COR-L47 (cell line): ENCODE results near the gene TSC2.

Source experiments
- DNase-seq: peaks from one replicate; lab custom pipeline; 2025; lab: John Stamatoyannopoulos, UW

The TSC2 gene

DNA sequence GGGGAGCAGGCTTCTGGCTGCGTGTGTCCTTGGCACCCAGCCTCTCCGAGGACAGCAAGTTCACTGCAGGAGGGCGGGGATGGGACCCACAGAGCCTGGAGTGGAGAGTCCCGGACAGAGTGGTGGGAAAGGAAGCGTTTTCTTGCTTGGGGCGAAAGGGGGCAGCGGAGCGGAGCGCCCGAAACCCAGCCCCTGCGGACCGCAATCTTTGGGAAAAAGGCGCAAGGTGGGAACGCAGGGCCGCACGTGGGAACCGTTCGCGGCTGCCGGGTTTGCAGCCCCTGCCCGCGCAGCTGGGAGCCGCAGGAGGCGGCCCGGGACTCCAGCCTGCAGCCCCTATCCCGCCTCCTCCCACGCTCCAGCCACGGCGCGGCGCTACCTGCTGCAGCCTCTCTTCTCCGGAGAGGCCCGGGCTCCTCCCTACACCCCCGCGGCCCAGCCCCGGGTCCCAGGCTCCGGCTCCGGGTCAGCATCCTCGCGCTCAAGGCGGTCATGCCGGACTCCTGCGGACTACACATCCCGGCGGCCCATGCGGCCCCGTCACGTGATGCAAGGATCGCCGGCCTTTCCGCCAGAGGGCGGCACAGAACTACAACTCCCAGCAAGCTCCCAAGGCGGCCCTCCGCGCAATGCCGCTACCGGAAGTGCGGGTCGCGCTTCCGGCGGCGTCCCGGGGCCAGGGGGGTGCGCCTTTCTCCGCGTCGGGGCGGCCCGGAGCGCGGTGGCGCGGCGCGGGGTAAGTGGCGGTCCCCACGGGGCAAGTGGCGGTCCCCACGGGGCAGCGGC is at the start of gene TSC2, which contains the start of gene NTHL1:
TSS of gene TSC2 (plus strand) at position 656 of the 786 bp plus-strand sequence. CDS start 631 bp downstream, outside the sequence.
TSS of gene NTHL1 (minus strand) at position 505 of the 786 bp plus-strand sequence. CDS start at position 494, 11 bp downstream.
- peak; percentile 93 for DNase-seq

DNA sequence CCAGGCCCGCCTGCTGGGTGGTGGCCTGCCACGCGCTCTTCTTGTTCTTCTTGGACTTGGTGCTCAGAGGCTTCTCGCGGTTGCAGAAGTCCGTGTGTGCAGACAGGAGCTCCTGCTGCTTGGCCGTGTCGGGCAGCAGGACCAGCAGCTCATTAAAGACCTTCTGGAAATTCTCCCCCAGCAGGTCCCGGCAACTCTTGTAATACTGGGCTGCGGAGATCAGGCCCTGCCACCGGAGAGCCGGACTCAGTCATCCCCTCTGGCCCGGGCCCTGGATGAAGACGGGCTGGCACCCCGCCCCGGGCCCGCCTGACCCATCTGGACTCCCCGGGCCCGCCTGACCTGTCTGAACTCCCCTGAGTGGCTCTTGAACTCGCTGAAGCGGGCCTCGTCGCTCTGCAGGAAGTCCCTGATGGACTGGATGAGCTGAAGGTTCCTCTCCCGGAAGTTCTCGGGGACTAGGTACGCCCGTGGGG is 49.4 kb upstream of the TSC2 start:
- no peak for DNase-seq

DNA sequence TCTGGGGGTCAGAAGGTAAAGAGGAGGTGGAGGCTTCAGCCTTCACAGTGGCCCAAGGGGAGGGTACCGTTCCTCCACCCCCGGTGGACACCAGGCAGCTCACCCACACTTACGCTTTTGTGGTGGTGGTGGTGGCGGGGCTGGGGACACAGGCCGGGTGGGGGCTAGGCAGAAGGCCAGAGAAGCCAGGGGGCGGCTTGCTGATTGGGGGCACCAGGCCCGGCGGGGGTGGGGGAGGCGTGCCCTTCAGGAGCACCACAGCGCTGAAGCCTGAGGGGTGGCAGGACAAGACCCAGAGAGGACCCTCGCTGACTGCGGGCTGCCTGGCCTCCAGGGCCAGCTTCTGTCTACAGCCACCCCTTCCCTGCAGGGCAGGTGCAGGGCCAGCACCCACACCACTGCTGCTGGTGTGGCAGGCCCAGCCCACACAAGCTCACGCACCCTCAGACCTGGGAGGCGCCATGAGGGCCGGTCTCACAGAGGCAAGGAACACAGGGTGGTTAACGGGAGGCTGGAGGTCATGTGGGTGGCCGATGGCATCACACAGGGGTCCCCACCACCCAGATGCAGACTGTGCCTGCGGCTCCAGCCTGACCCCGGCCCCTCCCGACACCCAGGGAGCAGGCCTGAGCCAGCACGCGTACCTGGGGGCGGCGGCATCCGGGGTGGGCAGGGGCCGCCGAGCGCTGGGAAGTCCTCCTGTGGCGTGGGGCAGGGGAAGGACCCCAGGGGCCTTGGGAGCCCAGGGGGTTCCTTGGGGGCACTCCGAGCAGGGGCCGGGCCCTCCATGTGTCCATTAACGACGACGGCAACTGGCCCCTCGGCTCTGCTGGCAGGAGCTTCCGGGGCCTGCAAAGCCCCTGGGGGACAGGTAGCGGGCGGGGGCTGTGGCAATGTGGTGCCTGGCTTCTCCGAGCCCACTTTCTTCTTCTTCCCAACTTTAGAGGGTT is 48.7 kb upstream of the TSC2 start:
- no peak for DNase-seq

DNA sequence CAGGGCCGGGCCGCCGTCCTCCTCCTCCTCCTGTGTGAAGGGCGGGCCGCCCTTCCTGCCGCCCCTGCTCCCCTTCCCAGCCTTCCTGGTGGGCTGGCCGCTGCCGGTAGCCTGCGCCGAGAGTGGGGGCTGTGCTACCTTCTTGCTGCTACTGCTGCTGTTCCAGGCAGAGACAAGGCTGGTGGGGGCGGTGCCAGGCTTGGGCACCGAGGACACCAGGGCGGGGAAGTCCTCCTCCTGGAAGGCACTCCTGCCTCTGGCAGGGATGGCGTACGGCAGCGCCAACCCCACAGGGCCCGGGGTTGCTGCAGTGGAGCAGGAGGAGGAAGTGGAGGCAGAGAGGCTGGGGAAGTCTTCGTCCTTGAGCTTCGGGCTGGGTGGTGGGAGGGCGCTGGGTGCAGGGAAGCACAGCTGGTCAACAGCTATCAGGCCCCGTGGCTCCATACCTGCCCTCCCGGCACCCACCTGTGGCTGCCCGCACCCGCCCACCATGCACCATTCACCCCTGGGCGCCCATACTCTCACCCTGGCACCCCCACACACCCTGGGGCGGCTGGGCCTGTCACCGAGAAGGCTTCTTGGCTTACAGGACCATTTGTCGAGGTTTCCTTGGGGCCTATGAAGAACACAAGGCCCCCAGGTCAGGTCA is 47.8 kb upstream of the TSC2 start:
- DNase-seq: no peak

DNA sequence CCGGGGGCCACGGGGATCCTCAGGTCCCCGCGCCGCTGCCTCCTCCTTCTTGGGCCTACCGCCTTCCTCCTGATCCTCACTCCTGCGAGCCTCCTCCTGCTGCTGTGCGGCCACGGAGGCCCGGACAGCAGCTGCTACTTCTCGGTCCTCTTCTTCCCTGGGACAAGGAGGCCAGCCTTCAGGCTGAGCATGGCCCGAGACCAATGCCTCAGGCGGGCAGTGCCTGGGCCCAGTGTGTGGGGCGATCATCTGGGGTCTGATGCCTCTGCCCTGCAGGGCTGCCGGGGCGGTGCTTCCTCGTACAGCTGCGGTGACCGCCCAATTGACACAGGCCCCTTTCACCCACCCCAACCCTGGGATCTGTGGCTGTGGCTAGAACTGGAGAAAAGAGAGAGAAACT is 46.8 kb upstream of the TSC2 start:
- DNase-seq: no peak

DNA sequence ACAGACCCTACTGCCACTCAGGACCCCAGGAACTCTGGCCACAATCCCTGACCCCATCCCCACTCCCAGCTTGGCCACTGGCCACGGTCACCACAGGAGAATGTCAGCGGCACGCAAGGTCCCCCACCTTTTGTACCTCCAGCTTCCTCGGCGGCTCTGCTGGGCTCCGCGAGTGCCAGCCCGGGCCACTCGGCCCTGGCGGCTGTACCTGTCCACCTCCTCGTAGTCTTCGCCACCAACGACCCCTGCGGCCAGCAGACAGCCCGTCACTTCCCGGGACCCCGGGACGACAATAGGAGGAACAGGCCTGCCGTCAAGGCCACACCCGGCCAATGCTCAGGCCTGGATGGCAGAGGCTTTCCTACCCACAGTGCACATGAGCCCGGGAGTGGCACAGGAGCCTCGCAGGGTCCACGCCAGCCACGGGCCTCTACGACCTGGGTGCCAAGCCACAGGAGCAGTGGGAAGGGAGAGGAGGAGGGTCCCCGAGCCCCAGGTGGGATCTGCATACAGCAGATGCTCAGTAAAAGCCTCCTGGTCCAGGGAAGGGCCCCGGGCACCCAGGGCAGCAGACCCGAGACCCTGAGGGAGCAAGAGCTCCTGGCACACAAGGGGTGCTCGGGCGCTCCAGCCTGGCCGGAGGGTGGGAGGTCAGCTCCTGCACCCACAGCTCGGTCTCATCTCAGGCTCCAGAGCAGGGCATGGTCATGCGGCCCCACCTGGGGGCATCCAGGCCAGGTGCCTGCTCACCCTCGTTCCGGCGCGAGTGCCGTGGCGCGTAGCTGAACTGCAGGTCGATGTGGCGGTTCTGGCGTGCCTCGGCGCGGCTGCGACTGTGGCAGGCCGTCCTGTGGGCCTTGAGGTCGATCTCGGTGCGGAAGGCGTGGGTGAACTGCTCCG is 46.1 kb upstream of the TSC2 start:
- DNase-seq: no peak

DNA sequence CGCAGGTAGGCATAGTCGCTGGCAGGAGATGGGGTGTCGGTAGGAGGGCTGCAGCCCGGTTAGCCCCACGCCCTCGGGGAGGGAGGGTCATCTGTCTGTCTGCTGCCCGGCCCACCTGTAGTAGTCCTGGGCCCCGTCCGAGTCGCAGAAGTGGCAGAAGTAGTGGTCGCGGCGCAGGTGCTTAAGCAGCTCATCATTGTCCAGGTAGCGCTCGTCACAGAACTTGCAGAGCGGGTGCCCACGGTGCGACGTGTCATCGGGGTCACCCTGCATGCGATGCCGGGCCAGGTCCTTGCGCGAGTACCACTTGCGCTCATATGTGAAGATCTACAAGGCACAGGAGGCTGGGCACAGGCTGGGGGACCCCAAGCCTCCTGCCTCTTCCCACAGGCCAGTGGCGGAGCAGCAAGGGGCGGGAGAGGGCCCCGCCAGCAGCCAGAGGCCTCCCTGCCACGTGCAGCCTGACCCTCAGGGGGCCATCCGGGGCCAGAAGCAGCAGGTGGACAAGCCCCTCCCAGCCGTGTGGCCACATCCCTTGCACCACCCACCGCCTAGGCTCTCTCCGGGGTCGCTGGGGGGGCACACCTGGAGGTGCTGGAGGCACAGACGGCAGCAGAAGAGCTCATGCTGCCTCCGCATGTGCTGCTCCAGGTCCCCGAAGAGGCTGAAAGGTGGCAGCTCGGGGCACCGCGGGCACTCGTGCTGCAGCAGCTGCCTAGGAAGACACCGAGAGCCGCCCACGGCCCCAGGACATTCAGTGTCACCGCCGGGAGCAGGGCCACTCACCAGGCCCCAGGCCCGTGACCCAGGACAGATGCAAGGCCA is 45.2 kb upstream of the TSC2 start:
- no peak for DNase-seq

DNA sequence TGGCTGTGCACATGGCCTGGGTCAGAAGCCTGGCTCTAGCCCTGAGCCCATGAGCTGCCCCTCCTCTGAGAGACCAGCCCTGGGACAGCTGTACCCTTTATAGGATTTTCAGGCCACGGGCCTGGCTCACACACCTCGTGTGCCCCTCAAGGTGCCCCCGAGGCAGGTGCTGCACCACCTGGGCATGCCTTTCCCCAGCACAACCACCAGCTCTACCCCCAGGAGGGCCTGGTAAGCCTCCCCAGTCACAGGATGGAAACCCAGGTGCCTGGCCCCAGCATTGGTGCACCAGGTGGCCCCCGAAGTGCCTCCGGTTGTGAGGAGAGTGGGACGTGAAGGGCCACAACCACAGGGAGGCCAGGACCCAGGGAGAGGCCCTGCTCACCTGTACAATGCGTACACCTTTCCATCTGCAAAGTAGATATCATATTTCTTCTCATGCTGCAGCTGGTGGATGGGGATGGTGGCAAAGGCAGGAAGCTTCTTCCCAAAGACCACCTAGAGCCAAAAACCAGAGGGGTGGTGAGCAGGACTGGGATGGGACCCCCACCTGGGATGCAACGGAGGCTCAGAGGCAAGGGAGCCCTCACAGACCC is 44.5 kb upstream of the TSC2 start:
- no peak for DNase-seq

DNA sequence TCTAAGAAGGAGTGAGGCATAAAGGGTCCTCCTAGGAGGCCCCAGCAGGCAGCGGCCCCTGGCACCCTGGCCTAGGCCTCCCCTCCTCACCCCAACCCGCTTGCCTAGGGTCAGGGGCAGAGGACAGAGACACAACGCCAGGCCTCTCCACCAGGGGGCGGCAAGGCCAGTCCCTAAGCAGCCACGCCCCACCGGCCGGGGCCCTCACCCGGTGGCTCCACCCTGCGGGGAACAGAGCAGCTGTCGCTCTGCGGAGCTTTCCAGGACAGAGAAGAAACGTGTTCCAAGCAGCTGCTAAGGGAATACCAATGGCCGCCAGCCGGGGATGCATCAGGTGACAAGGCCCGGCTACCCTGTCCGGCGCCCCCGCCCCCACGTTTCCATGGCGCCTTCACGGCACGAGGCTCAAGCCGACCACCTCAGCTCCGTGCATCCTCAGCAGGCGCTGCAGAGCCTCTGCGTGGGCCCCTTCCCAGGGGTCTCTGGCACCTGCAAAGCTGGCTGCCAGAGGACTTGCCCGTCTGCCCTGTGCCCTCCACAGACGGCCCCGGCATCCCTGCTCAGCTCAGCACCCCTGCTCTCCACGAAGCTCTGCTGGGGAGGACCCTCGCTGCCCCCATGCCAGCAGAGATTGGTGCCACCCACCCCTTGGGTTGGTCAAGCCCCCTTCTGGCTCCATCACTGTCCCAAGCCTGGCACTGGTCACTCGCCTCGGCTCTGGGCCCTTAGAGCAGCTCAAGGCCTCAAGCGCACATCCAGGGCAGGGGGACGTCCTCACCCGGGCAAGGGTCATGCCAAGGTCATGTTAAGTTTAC is 43.8 kb upstream of the TSC2 start:
- DNase-seq: peak; percentile 95

DNA sequence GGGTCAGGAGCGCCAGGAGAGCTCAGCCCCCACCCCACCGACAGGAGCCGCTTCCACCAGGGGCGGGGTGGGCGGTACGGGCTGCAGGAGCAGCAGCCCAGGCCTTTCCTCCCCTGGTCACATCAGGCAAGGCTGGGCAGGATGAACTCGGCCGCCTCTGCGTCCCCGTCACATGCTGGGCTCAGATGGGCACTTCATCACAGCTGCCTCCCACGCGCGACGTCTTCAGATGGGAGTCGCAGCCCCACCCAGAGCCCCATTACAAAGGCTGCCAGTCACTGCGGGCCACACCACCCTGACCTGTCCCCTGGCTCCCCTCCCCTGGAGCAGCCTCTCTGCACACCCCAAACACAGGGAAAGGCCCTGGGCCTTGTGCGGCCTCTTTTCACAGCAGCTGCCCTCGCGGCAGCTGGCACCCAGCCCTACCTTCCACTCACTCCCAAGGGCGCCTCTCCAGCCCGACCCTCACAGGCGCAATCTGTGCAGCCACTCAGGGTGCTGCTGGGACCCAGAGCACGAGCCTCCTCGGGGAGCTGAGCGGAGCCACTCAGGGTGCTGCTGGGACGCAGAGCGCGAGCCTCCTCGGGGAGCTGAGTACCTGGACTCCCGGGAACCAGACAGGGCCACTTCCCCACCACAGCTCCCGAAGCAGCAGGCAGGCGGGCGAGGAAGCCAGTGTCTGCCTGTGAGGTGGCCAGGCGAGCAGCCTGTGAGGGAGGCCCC is 42.8 kb upstream of the TSC2 start:
- no peak for DNase-seq

DNA sequence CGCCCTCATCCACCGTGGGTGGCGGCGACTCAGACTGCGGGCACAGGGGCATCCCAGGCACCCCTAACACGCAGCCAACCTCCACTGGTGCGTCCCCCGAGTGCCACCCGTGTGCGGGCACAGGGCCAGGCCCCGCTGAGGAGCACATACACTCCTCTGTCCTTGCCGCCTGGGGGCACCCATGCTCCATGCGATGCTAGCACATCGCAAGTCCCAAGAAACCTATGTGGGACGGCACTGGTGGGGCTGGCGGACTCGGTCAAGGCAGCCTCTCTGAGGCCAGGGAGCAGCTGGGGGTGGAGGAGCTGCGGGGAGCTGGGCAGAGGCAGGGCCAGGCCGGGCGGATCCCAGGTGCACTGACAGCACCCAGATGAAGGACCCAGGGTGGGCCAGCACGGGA is 42.1 kb upstream of the TSC2 start:
- DNase-seq: no peak

DNA sequence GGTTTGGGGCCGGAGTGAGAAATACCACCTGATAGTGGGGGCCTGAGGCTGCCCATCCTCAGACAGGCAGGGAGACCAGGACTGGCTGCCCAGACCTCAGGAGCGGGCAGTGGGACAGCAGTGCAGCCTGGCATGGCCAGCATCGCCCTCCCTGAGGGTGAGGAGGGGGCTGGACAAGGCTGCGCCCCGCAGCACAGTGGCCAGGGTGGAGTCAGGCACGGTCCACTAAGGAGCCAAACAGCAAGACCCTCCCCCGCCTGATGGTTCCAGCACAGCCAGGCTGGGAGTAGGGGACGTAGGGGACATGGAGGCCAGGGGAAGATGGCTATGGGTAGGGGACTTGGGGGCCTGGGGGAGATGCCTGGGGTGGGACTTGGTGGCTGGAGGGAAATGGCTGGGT is 41.5 kb upstream of the TSC2 start:
- DNase-seq: no peak

DNA sequence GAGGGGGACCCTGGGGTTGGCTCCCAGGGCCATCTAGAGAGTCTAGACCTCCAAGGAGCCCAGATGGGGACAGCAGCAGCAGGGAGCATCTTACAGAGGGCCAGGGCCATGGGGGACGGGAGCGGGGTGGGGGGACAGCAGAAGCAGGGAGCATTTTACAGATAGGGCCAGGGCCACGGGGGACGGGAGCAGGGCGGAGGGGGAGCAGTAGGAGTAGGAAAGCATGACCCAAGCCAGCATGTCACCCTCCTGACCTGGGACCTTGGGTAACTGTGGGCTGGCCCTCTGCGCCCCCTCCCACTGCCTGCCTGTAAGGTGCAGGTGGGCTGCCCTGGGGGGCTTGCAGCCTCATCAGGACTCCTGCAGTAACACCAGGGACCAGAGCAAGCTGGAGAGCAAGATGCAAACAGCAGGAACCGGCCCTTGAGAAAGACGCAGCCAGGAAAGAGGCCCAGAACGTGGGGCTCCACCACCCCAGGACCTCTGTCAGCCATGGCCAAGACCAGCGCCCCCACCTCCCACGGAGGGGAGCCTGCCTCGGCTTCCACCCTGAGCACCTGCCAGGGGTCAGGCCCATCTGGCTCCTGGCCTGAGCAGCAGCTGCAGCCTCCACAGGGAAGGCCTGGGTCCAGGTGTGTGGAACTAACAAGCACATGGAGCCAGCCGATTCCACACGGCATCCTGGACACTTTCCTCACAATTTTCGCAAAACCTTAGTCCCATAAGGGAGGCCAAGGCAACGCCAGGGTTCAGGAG is 40.5 kb upstream of the TSC2 start:
- no peak for DNase-seq

DNA sequence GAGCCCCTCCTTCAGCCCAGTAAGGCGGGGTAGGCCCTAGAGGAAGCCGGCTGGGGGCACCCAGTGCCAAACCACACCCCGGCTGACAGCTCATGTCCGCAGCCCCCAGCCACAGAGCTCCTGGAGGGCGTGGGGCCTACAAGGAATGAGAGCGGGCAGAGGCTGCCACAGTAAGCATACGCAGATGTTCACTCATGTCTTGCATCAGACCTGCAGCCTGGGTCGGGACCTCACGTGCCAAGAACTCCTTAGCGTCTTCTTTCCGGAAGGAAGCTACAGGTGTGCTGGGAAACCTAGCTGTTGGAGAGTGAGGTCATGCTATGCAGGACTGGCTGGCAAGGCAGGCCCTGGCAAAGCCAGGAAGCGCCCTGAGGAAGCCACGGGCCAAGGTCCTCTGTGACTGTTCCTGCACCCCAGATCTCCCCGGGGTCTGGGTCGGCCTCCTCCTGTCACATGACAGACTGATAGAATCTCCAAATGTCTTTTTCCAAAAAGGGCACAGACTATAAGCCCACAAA is 39.7 kb upstream of the TSC2 start:
- DNase-seq: no peak

DNA sequence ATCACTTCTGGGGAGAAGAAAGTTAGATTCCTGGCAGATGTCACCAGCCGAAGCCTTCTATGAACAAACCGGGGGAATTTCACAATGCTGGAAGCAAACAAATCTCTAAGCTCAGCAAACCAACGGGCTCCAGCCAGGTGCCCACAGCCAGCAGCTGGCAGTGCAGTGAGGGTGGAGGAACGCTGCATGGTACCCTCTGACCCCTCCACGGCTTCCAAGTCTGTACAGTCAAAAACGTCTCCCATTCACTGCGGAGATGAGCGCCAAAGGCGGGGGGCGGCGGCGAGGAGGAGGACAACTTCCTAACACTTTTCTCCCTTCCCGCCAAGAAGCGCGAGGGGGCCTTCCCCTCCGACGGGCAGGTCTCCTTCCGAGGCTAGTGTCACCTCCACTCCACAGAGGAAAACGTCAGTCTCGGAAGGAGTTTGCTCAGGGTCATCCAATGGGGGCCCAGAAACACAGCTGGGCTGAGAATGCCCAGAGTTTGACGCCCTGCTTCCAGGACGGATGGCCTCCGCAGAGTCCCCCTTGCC is 39.1 kb upstream of the TSC2 start:
- no peak for DNase-seq

DNA sequence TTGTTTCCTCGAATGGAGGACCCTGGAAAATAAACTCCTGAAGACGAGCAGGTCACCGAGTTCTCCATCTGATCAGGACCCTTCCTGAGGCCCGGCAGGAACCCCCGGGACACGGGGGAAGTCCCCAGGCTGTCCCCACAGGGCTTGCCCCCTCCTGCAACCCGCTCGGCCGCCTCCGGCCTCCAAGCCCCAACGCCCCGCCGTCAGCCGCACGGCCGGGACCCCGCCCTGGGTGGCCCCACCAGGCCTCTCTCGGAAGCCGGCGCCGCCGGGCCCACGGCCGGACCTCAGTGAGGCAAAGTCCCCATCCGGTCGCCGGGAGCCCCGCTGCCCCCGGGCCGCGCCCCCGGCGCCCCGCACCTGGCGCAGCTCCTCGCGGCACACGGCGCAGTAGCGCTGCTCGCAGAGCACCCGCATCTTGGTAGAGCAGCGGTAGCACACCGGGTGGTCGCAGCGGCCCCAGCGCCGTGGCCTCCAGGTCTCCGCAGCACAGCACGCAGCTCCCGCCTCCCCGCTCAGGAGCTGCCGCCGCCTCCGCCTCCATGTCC is 38.5 kb upstream of the TSC2 start:
- DNase-seq: no peak
